GM23338 (cell line): ENCODE results near the gene CCNY.

Source experiments
- CREB1 ChIP-seq: fragments of 250-450 bp; sonication (Bioruptor Pico); IDR thresholded peaks from 2 replicates; pipeline ENCODE4 v1.5.0; 2020; ENCODE audit warnings: low read depth, mild to moderate bottlenecking, moderate library complexity
- CTCF ChIP-seq, 2 experiments: fragments of 200-600 bp in 1 of 2; sonication (generic) in 1 of 2; conservative IDR thresholded peaks; 2 replicates each; pipeline versions ENCODE4 v1.5.1 to v1.6.1; 2016 to 2017; ENCODE audit warnings: antibody characterized with exemption in 2 of 2, low read depth in 2 of 2, mild to moderate bottlenecking in 2 of 2, moderate library complexity in 1 of 2
- EZH2 ChIP-seq: fragments of 200-600 bp; sonication (generic); IDR thresholded peaks from one replicate; pipeline ENCODE4 v1.8.0; 2017; ENCODE audit warnings: antibody characterized with exemption, mild to moderate bottlenecking, low read depth; ENCODE audit not compliant: unreplicated experiment
- EZH2phosphoT487 ChIP-seq: fragments of 200-600 bp; sonication (generic); IDR thresholded peaks from one replicate; pipeline ENCODE4 v1.8.1; 2018; ENCODE audit warnings: antibody characterized with exemption; ENCODE audit not compliant: unreplicated experiment
- JUNB ChIP-seq: IDR thresholded peaks from one replicate; pipeline ENCODE4 v1.6.1; 2016; ENCODE audit warnings: antibody characterized with exemption; ENCODE audit not compliant: unreplicated experiment
- NANOG ChIP-seq: IDR thresholded peaks from 2 replicates; pipeline ENCODE4 v1.6.1; 2016; ENCODE audit warnings: antibody characterized with exemption, borderline replicate concordance
- POLR2AphosphoS5 ChIP-seq: IDR thresholded peaks from 2 replicates; pipeline ENCODE4 v1.6.1; 2016; ENCODE audit warnings: antibody characterized with exemption, low read depth
- TF ChIP-seq, protein P1 (sequence below): IDR thresholded peaks from one replicate; pipeline ENCODE4 v1.6.1; 2018; ENCODE audit warnings: antibody characterized with exemption; ENCODE audit not compliant: unreplicated experiment

GRCh38 chr10:35576730-35577129 lies 240.4 kb downstream of the CCNY start:
- TF ChIP-seq, protein P1, sequence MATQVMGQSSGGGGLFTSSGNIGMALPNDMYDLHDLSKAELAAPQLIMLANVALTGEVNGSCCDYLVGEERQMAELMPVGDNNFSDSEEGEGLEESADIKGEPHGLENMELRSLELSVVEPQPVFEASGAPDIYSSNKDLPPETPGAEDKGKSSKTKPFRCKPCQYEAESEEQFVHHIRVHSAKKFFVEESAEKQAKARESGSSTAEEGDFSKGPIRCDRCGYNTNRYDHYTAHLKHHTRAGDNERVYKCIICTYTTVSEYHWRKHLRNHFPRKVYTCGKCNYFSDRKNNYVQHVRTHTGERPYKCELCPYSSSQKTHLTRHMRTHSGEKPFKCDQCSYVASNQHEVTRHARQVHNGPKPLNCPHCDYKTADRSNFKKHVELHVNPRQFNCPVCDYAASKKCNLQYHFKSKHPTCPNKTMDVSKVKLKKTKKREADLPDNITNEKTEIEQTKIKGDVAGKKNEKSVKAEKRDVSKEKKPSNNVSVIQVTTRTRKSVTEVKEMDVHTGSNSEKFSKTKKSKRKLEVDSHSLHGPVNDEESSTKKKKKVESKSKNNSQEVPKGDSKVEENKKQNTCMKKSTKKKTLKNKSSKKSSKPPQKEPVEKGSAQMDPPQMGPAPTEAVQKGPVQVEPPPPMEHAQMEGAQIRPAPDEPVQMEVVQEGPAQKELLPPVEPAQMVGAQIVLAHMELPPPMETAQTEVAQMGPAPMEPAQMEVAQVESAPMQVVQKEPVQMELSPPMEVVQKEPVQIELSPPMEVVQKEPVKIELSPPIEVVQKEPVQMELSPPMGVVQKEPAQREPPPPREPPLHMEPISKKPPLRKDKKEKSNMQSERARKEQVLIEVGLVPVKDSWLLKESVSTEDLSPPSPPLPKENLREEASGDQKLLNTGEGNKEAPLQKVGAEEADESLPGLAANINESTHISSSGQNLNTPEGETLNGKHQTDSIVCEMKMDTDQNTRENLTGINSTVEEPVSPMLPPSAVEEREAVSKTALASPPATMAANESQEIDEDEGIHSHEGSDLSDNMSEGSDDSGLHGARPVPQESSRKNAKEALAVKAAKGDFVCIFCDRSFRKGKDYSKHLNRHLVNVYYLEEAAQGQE, result no peak
- TF ChIP-seq CTCF (conservative IDR thresholded peaks at IDR 0.05; ENCODE audit: low read depth in 2 of 2), result no peak
- no peak for TF ChIP-seq EZH2
- no peak for TF ChIP-seq EZH2phosphoT487
- TF ChIP-seq POLR2AphosphoS5, result no peak
- TF ChIP-seq CREB1 (CRISPR knock-in tag), result no peak
- no peak for TF ChIP-seq JUNB
- TF ChIP-seq NANOG, result no peak
